HFFc6 (cell line): ENCODE data around the gene STX4. TPM values are rescaled to one million over a fixed set of nuclear protein-coding genes. Genes with fewer than 3 reads are reported as not detected.

Experiments used
- DNase-seq: peaks from one replicate; pipeline ENCODE4 v3.0.0-alpha.2; 2018
- H3K27ac Mint-ChIP-seq: 2 replicates; pipeline ENCODE4 v1.8.0; 2020; ENCODE audit warnings: mild to moderate bottlenecking, mixed read lengths
- H3K27me3 Mint-ChIP-seq: 2 replicates; pipeline ENCODE4 v1.8.0; 2021; ENCODE audit warnings: mild to moderate bottlenecking, moderate library complexity, mixed read lengths; ENCODE audit not compliant: insufficient read depth
- H3K36me3 Mint-ChIP-seq: 2 replicates; pipeline ENCODE4 v1.8.0; 2021; ENCODE audit warnings: low read depth, mixed read lengths
- H3K4me1 Mint-ChIP-seq: 2 replicates; pipeline ENCODE4 v1.8.0; 2020; ENCODE audit warnings: low read depth, mixed read lengths
- H3K4me3 Mint-ChIP-seq: 2 replicates; pipeline ENCODE4 v1.8.0; 2020; ENCODE audit warnings: mild to moderate bottlenecking, moderate library complexity, mixed read lengths
- H3K9me3 Mint-ChIP-seq: 2 replicates; pipeline ENCODE4 v1.8.0; 2020; ENCODE audit warnings: mild to moderate bottlenecking, mixed read lengths
- total RNA-seq, 6 experiments: library from RNA; stranded (reverse); fragmentation: NEBNext Ultra II Directional; extraction: Animal tissue kit (Norgen Biotek cat#: 25700); gene quantifications; 2 replicates in 1 of 6; 3 replicates in 5 of 6; pipeline ENCODE4 v1.2.3, GENCODE V29; 2021
- TF ChIP-seq, protein P1 (sequence below): fragments of 200-600 bp; sonication (generic); IDR thresholded peaks from 2 replicates; pipeline ENCODE4 v1.5.0; 2021; ENCODE audit warnings: antibody characterized with exemption, mild to moderate bottlenecking

STX4 gene
- total RNA-seq, 6 experiments from 2014 or later = 56.3 to 71.2 (median 64.2) TPM

- TF ChIP-seq, protein P1, sequence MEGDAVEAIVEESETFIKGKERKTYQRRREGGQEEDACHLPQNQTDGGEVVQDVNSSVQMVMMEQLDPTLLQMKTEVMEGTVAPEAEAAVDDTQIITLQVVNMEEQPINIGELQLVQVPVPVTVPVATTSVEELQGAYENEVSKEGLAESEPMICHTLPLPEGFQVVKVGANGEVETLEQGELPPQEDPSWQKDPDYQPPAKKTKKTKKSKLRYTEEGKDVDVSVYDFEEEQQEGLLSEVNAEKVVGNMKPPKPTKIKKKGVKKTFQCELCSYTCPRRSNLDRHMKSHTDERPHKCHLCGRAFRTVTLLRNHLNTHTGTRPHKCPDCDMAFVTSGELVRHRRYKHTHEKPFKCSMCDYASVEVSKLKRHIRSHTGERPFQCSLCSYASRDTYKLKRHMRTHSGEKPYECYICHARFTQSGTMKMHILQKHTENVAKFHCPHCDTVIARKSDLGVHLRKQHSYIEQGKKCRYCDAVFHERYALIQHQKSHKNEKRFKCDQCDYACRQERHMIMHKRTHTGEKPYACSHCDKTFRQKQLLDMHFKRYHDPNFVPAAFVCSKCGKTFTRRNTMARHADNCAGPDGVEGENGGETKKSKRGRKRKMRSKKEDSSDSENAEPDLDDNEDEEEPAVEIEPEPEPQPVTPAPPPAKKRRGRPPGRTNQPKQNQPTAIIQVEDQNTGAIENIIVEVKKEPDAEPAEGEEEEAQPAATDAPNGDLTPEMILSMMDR = no peak
- H3K4me1 Mint-ChIP-seq = peaks cover 44% of the 10 kb centered on the region
- H3K27ac Mint-ChIP-seq = no peak overlapping the region
- no peaks in the 10 kb centered on the region for H3K9me3 Mint-ChIP-seq
- H3K27me3 Mint-ChIP-seq = no peaks in the 10 kb centered on the region; the same call in none of the 2 replicates
- no peak overlapping the region for H3K4me3 Mint-ChIP-seq
- peaks cover 6% of the 10 kb centered on the region; the same call in 1 of the 2 replicates for H3K36me3 Mint-ChIP-seq
- DNase-seq = no peak
Measured at GRCh38 chr16:31001507-31002249, 31.7 kb upstream of the STX4 start.

GRCh38 chr16:31002250-31002700 is 31.1 kb upstream of the STX4 start:
- H3K27ac Mint-ChIP-seq = no peak overlapping the region
- no peak for DNase-seq

DNA sequence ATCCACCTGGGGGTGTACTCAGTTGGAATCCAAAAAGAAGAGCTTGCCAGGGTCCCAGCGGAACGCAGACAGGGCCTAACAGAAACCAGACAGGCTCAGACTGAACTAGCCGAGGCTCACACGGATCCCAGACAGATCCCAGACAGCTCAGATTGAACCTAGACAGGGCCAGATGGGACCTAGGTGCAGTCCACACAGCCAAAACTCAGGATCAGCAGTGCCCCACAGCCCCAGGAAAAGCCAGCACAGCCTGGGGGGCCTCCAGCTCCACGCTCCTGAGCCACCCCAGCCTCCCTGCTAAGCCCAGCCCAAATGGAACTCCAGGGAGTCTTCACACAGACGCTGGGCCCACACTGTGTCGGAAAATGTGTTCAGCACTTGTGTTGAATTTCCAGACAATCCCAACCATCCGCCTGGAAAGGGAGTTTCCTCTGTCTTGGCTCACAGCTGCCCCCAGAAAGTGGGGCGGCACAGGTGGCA is 30.5 kb upstream of the STX4 start:
- no peak for DNase-seq
- H3K4me1 Mint-ChIP-seq = peaks cover 41% of the 10 kb centered on the region
- TF ChIP-seq, protein P1 = no peak
- H3K4me3 Mint-ChIP-seq = no peak overlapping the region
- H3K27me3 Mint-ChIP-seq = no peaks in the 10 kb centered on the region; the same call in none of the 2 replicates
- H3K27ac Mint-ChIP-seq = no peak overlapping the region
- H3K9me3 Mint-ChIP-seq = no peaks in the 10 kb centered on the region
- H3K36me3 Mint-ChIP-seq = peaks cover 6% of the 10 kb centered on the region; the same call in 1 of the 2 replicates

More at GRCh38 chr16:31002250-31002700, 31.1 kb upstream of the STX4 start:
- TF ChIP-seq, protein P1 = no peak
- H3K36me3 Mint-ChIP-seq = peaks cover 6% of the 10 kb centered on the region; the same call in 1 of the 2 replicates
- H3K4me1 Mint-ChIP-seq = peaks cover 41% of the 10 kb centered on the region
- no peaks in the 10 kb centered on the region for H3K9me3 Mint-ChIP-seq
- H3K27me3 Mint-ChIP-seq = no peaks in the 10 kb centered on the region; the same call in none of the 2 replicates
- H3K4me3 Mint-ChIP-seq = no peak overlapping the region

- no peak for DNase-seq
- Mint-ChIP-seq H3K27me3 (no peaks in the 10 kb centered on the region; the same call in none of the 2 replicates), H3K27ac (no peak overlapping the region), H3K4me3 (no peak overlapping the region), H3K36me3 (peaks cover 6% of the 10 kb centered on the region; the same call in 1 of the 2 replicates), H3K9me3 (no peaks in the 10 kb centered on the region), H3K4me1 (peaks cover 41% of the 10 kb centered on the region)
- TF ChIP-seq, protein P1 = no peak
Measured at GRCh38 chr16:31003744-31004143, 29.6 kb upstream of the STX4 start.

DNA sequence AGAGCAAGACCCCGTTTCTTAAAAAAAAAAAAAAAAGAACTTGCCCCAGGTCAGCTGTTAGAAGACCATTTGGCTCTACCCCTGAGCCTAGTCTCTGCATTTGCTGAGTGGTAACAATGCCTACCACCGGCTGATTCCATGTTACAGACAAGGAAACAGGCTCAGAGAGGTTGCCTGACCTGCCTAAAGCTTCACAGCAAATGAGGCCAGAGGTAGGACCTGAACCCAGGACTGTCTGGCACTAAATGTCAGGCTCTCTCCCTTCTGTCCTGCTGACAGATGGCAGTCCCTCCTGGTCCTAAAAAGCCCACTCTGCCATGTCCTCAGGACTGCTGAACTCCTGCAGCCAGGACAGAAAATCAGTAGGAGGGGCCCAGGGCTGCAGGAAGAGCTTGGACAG is 28.7 kb upstream of the STX4 start:
- H3K27me3 Mint-ChIP-seq = no peaks in the 10 kb centered on the region; the same call in none of the 2 replicates
- no peaks in the 10 kb centered on the region for H3K9me3 Mint-ChIP-seq
- DNase-seq = no peak
- H3K4me3 Mint-ChIP-seq = no peak overlapping the region
- H3K4me1 Mint-ChIP-seq = peaks cover 41% of the 10 kb centered on the region
- H3K27ac Mint-ChIP-seq = no peak overlapping the region
- TF ChIP-seq, protein P1 = no peak
- H3K36me3 Mint-ChIP-seq = peaks cover 6% of the 10 kb centered on the region; the same call in 1 of the 2 replicates
